Natural killer cell (primary cell): ENCODE measurements around the gene SCARB1. TPM values are rescaled to one million over a fixed set of nuclear protein-coding genes. Genes with fewer than 3 reads are reported as not detected.

Source experiments
- ATAC-seq, 3 donors: fragments of 150-1000 bp in 2 of 3; fragments of 200-7000 bp in 1 of 3; cut with Tn5 transposase; 1 replicate in 1 of 3; 2 replicates in 2 of 3; pipeline ENCODE4 v1.10.0; 2021; ENCODE audit warnings: mild to moderate bottlenecking in 2 of 3, moderate library complexity in 2 of 3
- DNase-seq, 2 donors: peaks; one replicate each; pipeline versions ENCODE4 v3.0.0 to v3.0.0-alpha.2; 2013 to 2021; ENCODE audit warnings: mixed read lengths in 1 of 2
- H3K27ac ChIP-seq: one replicate; pipeline ENCODE4 v1.5.1; 2013; ENCODE audit warnings: mild to moderate bottlenecking, low read length
- H3K27me3 ChIP-seq: one replicate; pipeline ENCODE4 v1.6.1; 2013; ENCODE audit warnings: low read length; ENCODE audit not compliant: control insufficient read depth, insufficient read depth
- H3K36me3 ChIP-seq: one replicate; pipeline ENCODE4 v1.6.1; 2013; ENCODE audit warnings: low read length; ENCODE audit not compliant: control insufficient read depth, insufficient read depth
- H3K4me1 ChIP-seq: one replicate; pipeline ENCODE4 v1.6.1; 2013; ENCODE audit warnings: low read length; ENCODE audit not compliant: control insufficient read depth, insufficient read depth
- H3K4me3 ChIP-seq: one replicate; pipeline ENCODE4 v1.5.1; 2013; ENCODE audit warnings: low read length
- H3K9me3 ChIP-seq: one replicate; pipeline ENCODE4 v1.6.1; 2013; ENCODE audit warnings: low read length; ENCODE audit not compliant: control insufficient read depth, insufficient read depth
- H3K27ac Mint-ChIP-seq, 2 donors: one replicate each; pipeline ENCODE4 v1.8.0; 2022; ENCODE audit warnings: mild to moderate bottlenecking in 2 of 2, mixed read lengths in 2 of 2, moderate library complexity in 1 of 2
- H3K27me3 Mint-ChIP-seq, 2 donors: one replicate each; pipeline ENCODE4 v1.8.0; 2022; ENCODE audit warnings: low read depth in 2 of 2, mixed read lengths in 2 of 2
- H3K36me3 Mint-ChIP-seq: one replicate; pipeline ENCODE4 v1.8.0; 2022; ENCODE audit warnings: mixed read lengths
- H3K4me1 Mint-ChIP-seq, 2 donors: one replicate each; pipeline ENCODE4 v1.8.0; 2022; ENCODE audit warnings: mixed read lengths in 2 of 2
- H3K4me3 Mint-ChIP-seq: one replicate; pipeline ENCODE4 v1.8.0; 2022; ENCODE audit warnings: mild to moderate bottlenecking, moderate library complexity, mixed read lengths
- H3K9me3 Mint-ChIP-seq, 2 donors: one replicate each; pipeline ENCODE4 v1.8.0; 2022; ENCODE audit warnings: mixed read lengths in 2 of 2
- WGBS: methylation state at CpG from one replicate; pipeline ENCODE4 v1.1.7; 2013; ENCODE audit warnings: missing lambda C conversion rate; ENCODE audit not compliant: insufficient coverage; 5-methylcytosine and 5-hydroxymethylcytosine counted together
- intact Hi-C: fragments of 100-400 bp; cut with micrococcal nuclease; formaldehyde crosslinking; loops from one replicate; pipeline ENCODE4 v1.14.2; 2022
- total RNA-seq, 4 donors: library from RNA; stranded (reverse); fragments of 120-200 nt in 1 of 4; gene quantifications; one replicate each; pipeline versions ENCODE4 v1.2.3 to v1.2.4, GENCODE V29; 2013 to 2022
- TF ChIP-seq, protein P1 (sequence below): fragments of 200-600 bp; IDR thresholded peaks from one replicate; pipeline ENCODE4 v1.8.0; 2022; ENCODE audit warnings: antibody characterized with exemption

The SCARB1 gene
- total RNA-seq, 3 donors from 2014 or later (not counting 1 experiment from before 2014, with no cell fraction given): 1.1 to 2.7 (median 1.3) TPM

DNA sequence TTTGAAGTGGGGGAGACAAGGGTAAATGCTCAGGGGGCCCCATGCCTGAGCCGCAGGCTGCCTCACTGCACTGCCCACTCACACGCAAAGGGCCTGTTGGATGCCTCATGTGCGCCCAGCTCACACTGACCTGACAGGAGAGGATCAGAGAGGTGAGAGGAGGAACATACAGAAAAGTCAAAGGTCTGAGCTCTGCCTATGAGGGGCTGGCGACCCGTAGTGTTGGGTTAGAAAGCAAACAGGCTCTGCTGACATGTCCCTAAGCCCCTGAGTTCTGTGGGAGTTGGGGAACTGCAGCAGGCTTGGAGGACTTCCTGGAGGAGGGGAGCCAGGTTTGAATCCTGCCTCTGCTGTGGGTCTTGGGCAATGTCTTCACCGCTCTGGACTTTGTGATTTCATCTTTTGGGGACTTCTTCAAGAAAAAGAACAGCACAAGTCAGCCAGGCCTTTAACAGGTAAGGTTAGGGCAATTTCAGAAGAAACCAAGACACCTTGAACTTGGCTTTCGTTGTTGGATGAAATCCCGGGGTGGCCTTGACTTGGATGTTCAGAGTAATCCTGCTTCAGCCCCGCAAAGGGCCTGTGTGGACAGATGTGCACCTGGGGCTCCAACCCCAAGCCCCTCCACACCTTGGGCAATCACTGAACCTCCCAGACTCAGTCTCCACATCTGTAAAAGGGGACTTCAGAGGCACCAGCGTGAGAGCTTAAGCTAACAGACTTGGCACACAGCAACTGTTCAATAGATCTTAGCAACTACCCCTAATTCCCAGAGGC lies 116.8 kb downstream of the SCARB1 start:
- no peaks in the 10 kb centered on the region for H3K9me3 ChIP-seq
- peaks cover 15% of the 10 kb centered on the region for H3K4me1 ChIP-seq
- H3K36me3 Mint-ChIP-seq: peaks cover 6% of the 10 kb centered on the region
- 93% methylated on average over 10 of the region's 10 CpGs for WGBS
- no peak overlapping the region for H3K4me3 ChIP-seq
- ATAC-seq (no peak), DNase-seq (no peak)
- H3K27ac ChIP-seq: no peak overlapping the region
- H3K27me3 ChIP-seq: peaks cover 7% of the 10 kb centered on the region
- no peaks in the 10 kb centered on the region for H3K9me3 Mint-ChIP-seq
- H3K4me3 Mint-ChIP-seq: no peak overlapping the region
- peaks cover 12 to 13% of the 10 kb centered on the region in 2 donors for H3K4me1 Mint-ChIP-seq
- H3K27me3 Mint-ChIP-seq: peaks cover 41 to 58% of the 10 kb centered on the region in 2 donors
- intact Hi-C loops: no loop called here
- TF ChIP-seq, protein P1, sequence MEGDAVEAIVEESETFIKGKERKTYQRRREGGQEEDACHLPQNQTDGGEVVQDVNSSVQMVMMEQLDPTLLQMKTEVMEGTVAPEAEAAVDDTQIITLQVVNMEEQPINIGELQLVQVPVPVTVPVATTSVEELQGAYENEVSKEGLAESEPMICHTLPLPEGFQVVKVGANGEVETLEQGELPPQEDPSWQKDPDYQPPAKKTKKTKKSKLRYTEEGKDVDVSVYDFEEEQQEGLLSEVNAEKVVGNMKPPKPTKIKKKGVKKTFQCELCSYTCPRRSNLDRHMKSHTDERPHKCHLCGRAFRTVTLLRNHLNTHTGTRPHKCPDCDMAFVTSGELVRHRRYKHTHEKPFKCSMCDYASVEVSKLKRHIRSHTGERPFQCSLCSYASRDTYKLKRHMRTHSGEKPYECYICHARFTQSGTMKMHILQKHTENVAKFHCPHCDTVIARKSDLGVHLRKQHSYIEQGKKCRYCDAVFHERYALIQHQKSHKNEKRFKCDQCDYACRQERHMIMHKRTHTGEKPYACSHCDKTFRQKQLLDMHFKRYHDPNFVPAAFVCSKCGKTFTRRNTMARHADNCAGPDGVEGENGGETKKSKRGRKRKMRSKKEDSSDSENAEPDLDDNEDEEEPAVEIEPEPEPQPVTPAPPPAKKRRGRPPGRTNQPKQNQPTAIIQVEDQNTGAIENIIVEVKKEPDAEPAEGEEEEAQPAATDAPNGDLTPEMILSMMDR: no peak
- H3K36me3 ChIP-seq: no peaks in the 10 kb centered on the region
- H3K27ac Mint-ChIP-seq: no peak overlapping the region

DNA sequence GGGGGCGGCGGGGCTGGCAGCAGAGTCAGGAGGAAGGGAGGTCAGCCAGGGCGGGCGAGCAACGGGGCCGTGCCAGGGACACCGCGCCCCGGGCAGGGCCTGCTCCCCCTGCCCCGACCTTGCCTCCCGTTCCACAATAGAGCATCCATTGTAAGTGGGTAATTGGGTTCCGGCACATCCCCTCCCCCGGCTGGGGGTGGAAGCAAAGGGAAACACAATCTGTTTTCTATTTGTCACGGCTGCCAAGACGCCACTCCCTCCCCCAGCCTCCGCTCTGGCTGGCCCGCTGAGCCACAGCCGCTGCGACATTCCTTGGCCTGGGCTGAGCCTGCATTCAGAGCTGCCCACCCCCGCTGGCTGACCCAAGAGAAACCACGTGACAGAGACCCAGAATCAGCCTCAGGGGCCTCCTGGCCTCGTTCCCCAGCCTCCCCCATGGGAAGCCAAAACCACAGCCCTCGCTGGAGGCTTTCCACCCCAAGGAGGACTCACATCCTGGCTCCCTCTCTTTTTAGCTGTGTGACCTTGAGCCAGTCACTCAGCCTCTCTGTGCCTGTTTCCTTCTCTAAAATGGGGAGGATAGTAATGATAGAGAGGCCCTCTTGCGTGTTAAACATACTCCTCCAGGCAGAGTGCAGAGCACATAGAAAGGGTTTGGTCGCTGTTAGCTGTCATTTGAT lies 117.6 kb downstream of the SCARB1 start:
- Mint-ChIP-seq H3K4me1 (peaks cover 12 to 13% of the 10 kb centered on the region in 2 donors), H3K9me3 (no peaks in the 10 kb centered on the region), H3K4me3 (no peak overlapping the region), H3K36me3 (peaks cover 6% of the 10 kb centered on the region), H3K27me3 (peaks cover 40 to 56% of the 10 kb centered on the region in 2 donors), H3K27ac (peak overlapping the region in 1 of 2 donors; percentile 40)
- H3K4me3 ChIP-seq: no peak overlapping the region
- TF ChIP-seq, protein P1: no peak
- DNase-seq (peak in 1 of 2 donors; percentile 22), ATAC-seq (peak in 2 of 3 donors; percentile 44 to 57)
- H3K27ac ChIP-seq: no peak overlapping the region
- H3K9me3 ChIP-seq: no peaks in the 10 kb centered on the region
- H3K27me3 ChIP-seq: peaks cover 7% of the 10 kb centered on the region
- WGBS: 19% methylated on average over 25 of the region's 25 CpGs
- H3K36me3 ChIP-seq: no peaks in the 10 kb centered on the region
- peaks cover 15% of the 10 kb centered on the region for H3K4me1 ChIP-seq
- intact Hi-C loops: no loop called here

DNA sequence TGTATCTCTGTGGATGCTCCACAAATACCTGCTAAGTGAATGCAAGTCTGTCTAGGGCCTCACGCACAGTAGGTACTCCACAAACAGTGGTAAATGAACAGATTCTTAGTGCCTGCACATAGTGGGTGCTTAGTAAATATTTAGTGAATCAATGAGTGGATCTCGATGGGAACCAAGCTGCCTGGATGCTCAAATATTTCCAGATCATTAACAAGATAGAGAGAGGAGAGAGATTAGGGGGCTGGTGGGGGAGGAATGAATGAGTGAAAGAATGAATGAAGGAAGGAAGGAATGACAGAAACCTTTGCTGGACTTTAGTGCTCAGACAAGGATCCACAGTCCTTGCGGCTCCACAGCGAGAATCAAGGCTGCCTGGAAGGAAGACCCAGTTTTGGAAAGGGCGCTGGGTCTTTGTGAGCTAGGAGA lies 118.2 kb downstream of the SCARB1 start:
- H3K27ac Mint-ChIP-seq: no peak overlapping the region
- ATAC-seq (no peak), DNase-seq (no peak)
- peaks cover 41 to 53% of the 10 kb centered on the region in 2 donors for H3K27me3 Mint-ChIP-seq
- H3K9me3 Mint-ChIP-seq: no peaks in the 10 kb centered on the region
- H3K27me3 ChIP-seq: peaks cover 7% of the 10 kb centered on the region
- H3K36me3 ChIP-seq: no peaks in the 10 kb centered on the region
- intact Hi-C loops: no loop called here
- no peak overlapping the region for H3K27ac ChIP-seq
- peaks cover 12 to 13% of the 10 kb centered on the region in 2 donors for H3K4me1 Mint-ChIP-seq
- H3K9me3 ChIP-seq: no peaks in the 10 kb centered on the region
- 63% methylated on average over 5 of the region's 5 CpGs for WGBS
- peaks cover 15% of the 10 kb centered on the region for H3K4me1 ChIP-seq
- H3K36me3 Mint-ChIP-seq: peaks cover 6% of the 10 kb centered on the region
- H3K4me3 ChIP-seq: no peak overlapping the region
- H3K4me3 Mint-ChIP-seq: no peak overlapping the region
- TF ChIP-seq, protein P1: no peak
